Liver (tissue), 9 donors: ENCODE data around the gene GRAMD2B. TPM values are rescaled to one million over a fixed set of nuclear protein-coding genes. Genes with fewer than 3 reads are reported as not detected.
"Not testable (repeated sequence)": the region's sequence is repeated elsewhere in the genome, so short reads cannot be mapped to it uniquely, and the experiment has no call there.

Source experiments
- DNase-seq: peaks from one replicate; pipeline ENCODE4 v3.0.0-alpha.2; 2017; ENCODE audit warnings: low spot score
- H3K27ac ChIP-seq, 2 donors: one replicate each; pipeline ENCODE4 v1.7.0; 2013; ENCODE audit warnings: inconsistent platforms in 2 of 2, low read length in 2 of 2, control low read depth in 1 of 2, low read depth in 1 of 2, mild to moderate bottlenecking in 1 of 2
- H3K27me3 ChIP-seq, 4 donors: one replicate each; pipeline versions ENCODE4 v1.6.1 to v1.7.0; 2013; ENCODE audit warnings: low read length in 3 of 4, inconsistent platforms in 1 of 4, mild to moderate bottlenecking in 1 of 4, moderate library complexity in 1 of 4; ENCODE audit not compliant: control insufficient read depth in 4 of 4, insufficient read depth in 4 of 4
- H3K36me3 ChIP-seq, 4 donors: one replicate each; pipeline versions ENCODE4 v1.6.1 to v1.7.0; 2013; ENCODE audit warnings: low read length in 3 of 4, mild to moderate bottlenecking in 3 of 4, low read depth in 1 of 4, moderate library complexity in 1 of 4; ENCODE audit not compliant: control insufficient read depth in 4 of 4, insufficient read depth in 3 of 4
- H3K4me1 ChIP-seq, 4 donors: one replicate each; pipeline versions ENCODE4 v1.6.1 to v1.7.0; 2013; ENCODE audit warnings: low read length in 3 of 4, mild to moderate bottlenecking in 3 of 4, moderate library complexity in 1 of 4; ENCODE audit not compliant: control insufficient read depth in 4 of 4, insufficient read depth in 4 of 4
- H3K4me3 ChIP-seq, 3 donors: one replicate each; pipeline versions ENCODE4 v1.6.1 to v1.7.0; 2013; ENCODE audit warnings: low read length in 3 of 3, control low read depth in 1 of 3, low read depth in 1 of 3, mild to moderate bottlenecking in 1 of 3
- H3K9ac ChIP-seq, 2 donors: one replicate each; pipeline ENCODE4 v1.7.0; 2013; ENCODE audit warnings: low read length in 2 of 2, mild to moderate bottlenecking in 2 of 2, moderate library complexity in 2 of 2, control low read depth in 1 of 2, low read depth in 1 of 2
- H3K9me3 ChIP-seq, 4 donors: one replicate each; pipeline versions ENCODE4 v1.6.1 to v1.7.0; 2013; ENCODE audit warnings: low read length in 3 of 4; ENCODE audit not compliant: control insufficient read depth in 4 of 4
- ATF3 ChIP-seq: IDR thresholded peaks from 2 replicates; pipeline ENCODE4 v1.6.1; 2016; ENCODE audit warnings: antibody characterized with exemption
- CTCF ChIP-seq: fragments of 150-350 bp; IDR thresholded peaks from 2 replicates; pipeline ENCODE4 v1.5.1; 2017; ENCODE audit warnings: improper control_type of control experiment, low read depth, low read length; ENCODE audit not compliant: missing input control
- EGR1 ChIP-seq, 2 donors: IDR thresholded peaks; 2 replicates each; pipeline ENCODE4 v1.6.1; 2016 to 2018; ENCODE audit warnings: antibody characterized with exemption in 2 of 2, low read depth in 2 of 2
- FOXA1 ChIP-seq: IDR thresholded peaks from 2 replicates; pipeline ENCODE4 v1.6.1; 2016; ENCODE audit warnings: antibody characterized with exemption
- FOXA2 ChIP-seq: IDR thresholded peaks from 2 replicates; pipeline ENCODE4 v1.6.1; 2016; ENCODE audit warnings: antibody characterized with exemption
- GABPA ChIP-seq, 2 donors: IDR thresholded peaks in 1 of 2; conservative IDR thresholded peaks in 1 of 2; 2 replicates each; pipeline ENCODE4 v1.6.1; 2016; ENCODE audit warnings: antibody characterized with exemption in 2 of 2, mild to moderate bottlenecking in 1 of 2, moderate library complexity in 1 of 2
- HNF4A ChIP-seq, 2 donors: conservative IDR thresholded peaks; 2 replicates each; pipeline ENCODE4 v1.6.1; 2016; ENCODE audit warnings: antibody characterized with exemption in 2 of 2, mild to moderate bottlenecking in 2 of 2
- HNF4G ChIP-seq: IDR thresholded peaks from 2 replicates; pipeline ENCODE4 v1.6.1; 2016; ENCODE audit warnings: antibody characterized with exemption
- MAX ChIP-seq: IDR thresholded peaks from 2 replicates; pipeline ENCODE4 v1.6.1; 2016; ENCODE audit warnings: antibody characterized with exemption
- NR2F2 ChIP-seq: IDR thresholded peaks from 2 replicates; pipeline ENCODE4 v1.6.1; 2016; ENCODE audit warnings: antibody characterized with exemption
- RAD21 ChIP-seq, 2 donors: IDR thresholded peaks; 2 replicates each; pipeline ENCODE4 v1.6.1; 2016; ENCODE audit warnings: antibody characterized with exemption in 2 of 2, mild to moderate bottlenecking in 2 of 2
- REST ChIP-seq: IDR thresholded peaks from 2 replicates; pipeline ENCODE4 v1.6.1; 2016; ENCODE audit warnings: antibody characterized with exemption, mild to moderate bottlenecking
- RXRA ChIP-seq, 2 donors: IDR thresholded peaks; 2 replicates each; pipeline ENCODE4 v1.6.1; 2017 to 2018; ENCODE audit warnings: antibody characterized with exemption in 2 of 2, mild to moderate bottlenecking in 1 of 2
- SP1 ChIP-seq: IDR thresholded peaks from 2 replicates; pipeline ENCODE4 v1.6.1; 2018; ENCODE audit warnings: antibody characterized with exemption, mild to moderate bottlenecking
- TAF1 ChIP-seq: conservative IDR thresholded peaks from 2 replicates; pipeline ENCODE4 v1.6.1; 2016; ENCODE audit warnings: antibody characterized with exemption, mild to moderate bottlenecking
- YY1 ChIP-seq: IDR thresholded peaks from 2 replicates; pipeline ENCODE4 v1.6.1; 2016; ENCODE audit warnings: antibody characterized with exemption, mild to moderate bottlenecking
- ZBTB33 ChIP-seq: IDR thresholded peaks from 2 replicates; pipeline ENCODE4 v1.6.1; 2016; ENCODE audit warnings: antibody characterized with exemption
- WGBS: extraction: QIAGEN DNeasy Blood & Tissue Kit; methylation state at CpG from one replicate; pipeline ENCODE4 v1.1.7; 2013; 5-methylcytosine and 5-hydroxymethylcytosine counted together
- polyA plus RNA-seq, 2 donors: library from polyadenylated mRNA; stranded (reverse) in 1 of 2; unstranded in 1 of 2; fragments of 200-250 nt in 1 of 2; fragments of >200 nt in 1 of 2; fragmentation: Nextera tagmentation in 1 of 2; extraction: Ambion mirVana in 1 of 2; gene quantifications; one replicate each; pipeline versions ENCODE4 v1.2.1 to v1.2.3, GENCODE V29; 2013 to 2015
- total RNA-seq, 2 donors: library from RNA; depleted of rRNA; stranded (reverse); fragments of >200 nt; gene quantifications; one replicate each; pipeline ENCODE4 v1.2.3, GENCODE V29; 2014
- donor health status: healthy.
- donor health status: healthy.
- donor health status: healthy.
- donor health status: healthy.
- donor health status: healthy.

GRAMD2B gene
- total and polyA plus RNA-seq, 4 donors, result 6.5 to 24.1 (median 13.5) TPM

- TF ChIP-seq MAX, result no peak
- TF ChIP-seq RXRA (IDR thresholded peaks at IDR 0.05), result no peak
- no peak for TF ChIP-seq GABPA (IDR thresholded peaks at IDR 0.05 in 1 of 2, conservative IDR thresholded peaks at IDR 0.05 in 1 of 2)
Measured at GRCh38 chr5:126437721-126438120, 14.5 kb downstream of the GRAMD2B start (continued).

- no peak overlapping the region for H3K4me3 ChIP-seq
- 92% methylated on average over 4 of the region's 4 CpGs for WGBS
- H3K4me1 ChIP-seq, result no peaks in the 10 kb centered on the region
- no peak overlapping the region for H3K27ac ChIP-seq
- no peak for DNase-seq
- TF ChIP-seq FOXA2, result no peak
- H3K9me3 ChIP-seq, result no peaks in the 10 kb centered on the region
- peaks cover 0 to 10% (median 3%) of the 10 kb centered on the region in 4 donors for H3K36me3 ChIP-seq
- H3K9ac ChIP-seq, result no peak overlapping the region
- H3K27me3 ChIP-seq, result no peaks in the 10 kb centered on the region
Measured at GRCh38 chr5:126438267-126438666, 15.1 kb downstream of the GRAMD2B start.

- TF ChIP-seq HNF4G (no peak), RXRA (IDR thresholded peaks at IDR 0.05) (no peak), TAF1 (no peak), FOXA2 (no peak), FOXA1 (no peak), YY1 (no peak), SP1 (no peak), CTCF (no peak), ATF3 (no peak), MAX (no peak), EGR1 (IDR thresholded peaks at IDR 0.05; ENCODE audit: low read depth in 2 of 2) (no peak), NR2F2 (no peak), REST (no peak), HNF4A (conservative IDR thresholded peaks at IDR 0.05) (no peak), RAD21 (IDR thresholded peaks at IDR 0.05) (no peak), ZBTB33 (no peak), GABPA (IDR thresholded peaks at IDR 0.05 in 1 of 2, conservative IDR thresholded peaks at IDR 0.05 in 1 of 2) (no peak)
- H3K4me1 ChIP-seq, result no peaks in the 10 kb centered on the region
- H3K27me3 ChIP-seq, result no peaks in the 10 kb centered on the region
- H3K27ac ChIP-seq, result no peak overlapping the region
- H3K36me3 ChIP-seq, result peaks cover 0 to 9% (median 3%) of the 10 kb centered on the region in 4 donors
- 56% methylated on average over 3 of the region's 3 CpGs for WGBS
- no peak overlapping the region for H3K9ac ChIP-seq
- H3K9me3 ChIP-seq, result no peaks in the 10 kb centered on the region
- DNase-seq, result no peak
- no peak overlapping the region for H3K4me3 ChIP-seq
Measured at GRCh38 chr5:126438868-126439267, 15.7 kb downstream of the GRAMD2B start.

- H3K9me3 ChIP-seq, H3K4me3 ChIP-seq, H3K4me1 ChIP-seq, H3K27ac ChIP-seq, H3K36me3 ChIP-seq, H3K27me3 ChIP-seq, H3K9ac ChIP-seq, DNase-seq: not testable (repeated sequence)
- 97% methylated on average over 6 of the region's 6 CpGs for WGBS
Measured at GRCh38 chr5:126439724-126440123, 16.5 kb downstream of the GRAMD2B start.
